HL-60/S4 treated with phorbol 12-myristate 13-acetate at 8.2 ng/mL for 4 days and 3 days (cell line): Measurements from ENCODE around the gene TARS1.

Experiments used
- in situ Hi-C: fragments of 300-500 bp; cut with MboI; formaldehyde crosslinking; loops from 2 replicates; pipeline ENCODE4 v1.15.0; 2022; ENCODE audit warnings: low sequenced_read_pairs

Gene TARS1

GRCh38 chr5:33438996-33439395, 1.8 kb upstream of the TARS1 start:
- in situ Hi-C loops, result loop anchor here (25.0 kb wide), 1 partner anchor 498 kb away; the partner anchor contains the start of gene RXFP3

- in situ Hi-C loops, result loop anchor here (25.0 kb wide), 1 partner anchor 497 kb away; the partner anchor contains the start of gene RXFP3
Measured at GRCh38 chr5:33439905-33440481, 772 bp upstream of the TARS1 start.

GRCh38 chr5:33441241-33442177, 744 bp downstream of the TARS1 start:
- in situ Hi-C loops, result loop anchor here (25.0 kb wide), 1 partner anchor 496 kb away; the partner anchor contains the start of gene RXFP3

GRCh38 chr5:33444542-33444941, 3.8 kb downstream of the TARS1 start:
- in situ Hi-C loops, result loop anchor here (25.0 kb wide), 1 partner anchor 493 kb away; the partner anchor contains the start of gene RXFP3

- in situ Hi-C loops, result loop anchor here (25.0 kb wide), 1 partner anchor 492 kb away; the partner anchor contains the start of gene RXFP3
Measured at GRCh38 chr5:33445798-33446197, 5.0 kb downstream of the TARS1 start.

GRCh38 chr5:33448118-33448517, 7.4 kb downstream of the TARS1 start:
- in situ Hi-C loops, result loop anchor here (25.0 kb wide), 1 partner anchor 489 kb away; the partner anchor contains the start of gene RXFP3

GRCh38 chr5:33457126-33457525, 16.4 kb downstream of the TARS1 start:
- in situ Hi-C loops, result loop anchor here (25.0 kb wide), 1 partner anchor 1920 kb away; the partner anchor contains the start of genes C5orf22 and DROSHA

GRCh38 chr5:33457817-33458216, 17.1 kb downstream of the TARS1 start:
- in situ Hi-C loops, result loop anchor here (25.0 kb wide), 1 partner anchor 1921 kb away; the partner anchor contains the start of genes C5orf22 and DROSHA

GRCh38 chr5:33460210-33460609, 19.4 kb downstream of the TARS1 start:
- in situ Hi-C loops, result loop anchor here (25.0 kb wide), 1 partner anchor 1923 kb away; the partner anchor contains the start of genes C5orf22 and DROSHA

- in situ Hi-C loops, result loop anchor here (25.0 kb wide), 1 partner anchor 1925 kb away; the partner anchor contains the start of genes C5orf22 and DROSHA
Measured at GRCh38 chr5:33462456-33462855, 21.7 kb downstream of the TARS1 start.

- in situ Hi-C loops, result loop anchor here (25.0 kb wide), 1 partner anchor 1928 kb away; the partner anchor contains the start of genes C5orf22 and DROSHA
Measured at GRCh38 chr5:33465120-33465519, 24.4 kb downstream of the TARS1 start.

- in situ Hi-C loops, result loop anchor here (25.0 kb wide), 1 partner anchor 1932 kb away; the partner anchor contains the start of genes C5orf22 and DROSHA
Measured at GRCh38 chr5:33468775-33469435, 28.1 kb downstream of the TARS1 start.

GRCh38 chr5:33470544-33470943, 29.8 kb downstream of the TARS1 start:
- in situ Hi-C loops, result loop anchor here (25.0 kb wide), 1 partner anchor 1933 kb away; the partner anchor contains the start of genes C5orf22 and DROSHA

- in situ Hi-C loops, result loop anchor here (25.0 kb wide), 1 partner anchor 1936 kb away; the partner anchor contains the start of genes C5orf22 and DROSHA
Measured at GRCh38 chr5:33472805-33473409, 32.1 kb downstream of the TARS1 start.

- in situ Hi-C loops, result loop anchor here (25.0 kb wide), 1 partner anchor 1937 kb away; the partner anchor contains the start of genes C5orf22 and DROSHA
Measured at GRCh38 chr5:33474004-33474403, 33.2 kb downstream of the TARS1 start.

- in situ Hi-C loops, result loop anchor here (25.0 kb wide), 1 partner anchor 1938 kb away; the partner anchor contains the start of genes C5orf22 and DROSHA
Measured at GRCh38 chr5:33474931-33475499, 34.2 kb downstream of the TARS1 start.

- in situ Hi-C loops, result no loop called here
Measured at GRCh38 chr5:33475706-33476105, 34.9 kb downstream of the TARS1 start.

GRCh38 chr5:33476992-33477391, 36.2 kb downstream of the TARS1 start:
- in situ Hi-C loops, result no loop called here

- in situ Hi-C loops, result no loop called here
Measured at GRCh38 chr5:33477816-33478215, 37.1 kb downstream of the TARS1 start.
